HG03175 (cell line): ENCODE measurements around the gene ASTN2.
"Not testable (repeated sequence)": the region's sequence is repeated elsewhere in the genome, so short reads cannot be mapped to it uniquely, and the experiment has no call there.

Source experiments
- ATAC-seq: cut with Tn5 transposase; IDR thresholded peaks from one replicate; pipeline ENCODE4 v1.9.1; 2021; ENCODE audit warnings: mild to moderate bottlenecking, moderate library complexity; ENCODE audit not compliant: unreplicated experiment

ASTN2 gene

GRCh38 chr9:116476002-116476401 is 938.9 kb downstream of the ASTN2 start:
- ATAC-seq, result no peak

GRCh38 chr9:116475201-116475600 is 939.7 kb downstream of the ASTN2 start:
- no peak for ATAC-seq

- no peak for ATAC-seq
These were observed 942.8 kb downstream of the ASTN2 start for GRCh38 chr9:116471944-116472506.

- ATAC-seq, result no peak
These were observed 943.6 kb downstream of the ASTN2 start for GRCh38 chr9:116471093-116471906.

GRCh38 chr9:116468793-116469527 is 945.9 kb downstream of the ASTN2 start:
- no peak for ATAC-seq

GRCh38 chr9:116468369-116468768 is 946.5 kb downstream of the ASTN2 start:
- ATAC-seq, result no peak

GRCh38 chr9:116467740-116468351 is 947.0 kb downstream of the ASTN2 start:
- ATAC-seq, result no peak

GRCh38 chr9:116466271-116467235 is 948.3 kb downstream of the ASTN2 start:
- no peak for ATAC-seq

- no peak for ATAC-seq
These were observed 949.1 kb downstream of the ASTN2 start for GRCh38 chr9:116465576-116466270.

- no peak for ATAC-seq
These were observed 949.8 kb downstream of the ASTN2 start for GRCh38 chr9:116464987-116465571.

- ATAC-seq, result no peak
These were observed 950.4 kb downstream of the ASTN2 start for GRCh38 chr9:116464423-116464822.

- no peak for ATAC-seq
These were observed 953.2 kb downstream of the ASTN2 start for GRCh38 chr9:116461632-116462031.

GRCh38 chr9:116460026-116460425 is 954.8 kb downstream of the ASTN2 start:
- ATAC-seq, result no peak

GRCh38 chr9:116459576-116459975 is 955.3 kb downstream of the ASTN2 start:
- ATAC-seq, result no peak

- ATAC-seq, result no peak
These were observed 958.3 kb downstream of the ASTN2 start for GRCh38 chr9:116456490-116457088.

- not testable (repeated sequence) for ATAC-seq
These were observed 960.3 kb downstream of the ASTN2 start for GRCh38 chr9:116454539-116454938.

GRCh38 chr9:116453785-116454184 is 961.1 kb downstream of the ASTN2 start:
- ATAC-seq, result no peak

- ATAC-seq, result no peak
These were observed 962.2 kb downstream of the ASTN2 start for GRCh38 chr9:116452634-116453033.

GRCh38 chr9:116452227-116452626 is 962.6 kb downstream of the ASTN2 start:
- ATAC-seq, result no peak
